ENCODE data around the gene CFAP221. TPM values are rescaled to one million over a fixed set of nuclear protein-coding genes. Genes with fewer than 3 reads are reported as not detected.

Gene CFAP221
- total RNA-seq, 1 experiment from 2014 or later = 0.20 TPM

- no peak for DNase-seq
- peaks cover 2 to 11% (median 3%) of the 10 kb centered on the region in 3 experiments; a peak in 4 of 7 replicates for H3K36me3 Mint-ChIP-seq (ENCODE audit: insufficient read depth in 1 of 3, low read depth in 3 of 3)
- Histone ChIP-seq H4K5ac (ENCODE audit: insufficient read length, low read depth, low read length) (no peak overlapping the region), H3K4ac (ENCODE audit: low read depth, low read length) (no peak overlapping the region), H4K20me1 (ENCODE audit: control insufficient read depth, insufficient read depth, insufficient read length) (no peaks in the 10 kb centered on the region), H3K23me2 (ENCODE audit: insufficient read length, low read depth, low read length, poor library complexity, severe bottlenecking) (no peaks in the 10 kb centered on the region), H3K23ac (ENCODE audit: insufficient read length, low read depth, low read length) (no peak overlapping the region), H3K27ac (ENCODE audit: insufficient read length, low read depth, low read length) (no peak overlapping the region), H3K9me3 (ENCODE audit: control insufficient read depth, low read depth, low read length) (no peaks in the 10 kb centered on the region), H2BK12ac (ENCODE audit: insufficient read length, low read depth, low read length) (no peak overlapping the region), H2BK120ac (ENCODE audit: low read depth, low read length, poor library complexity, severe bottlenecking) (no peak overlapping the region), H3K14ac (ENCODE audit: insufficient read depth, low read length) (no peak overlapping the region), H3K79me2 (ENCODE audit: insufficient read depth, low read length) (no peaks in the 10 kb centered on the region), H3K18ac (ENCODE audit: insufficient read length, low read depth, low read length) (no peak overlapping the region), H2BK15ac (ENCODE audit: low read depth, low read length) (no peak overlapping the region), H2AFZ (ENCODE audit: low read length) (no peak overlapping the region), H4K91ac (ENCODE audit: insufficient read length, low read depth, low read length) (no peak overlapping the region), H3K4me2 (ENCODE audit: insufficient read depth, insufficient read length, low read length) (no peak overlapping the region), H3K79me1 (ENCODE audit: insufficient read depth, low read depth, low read length, poor library complexity, severe bottlenecking) (no peaks in the 10 kb centered on the region), H3K9ac (ENCODE audit: extremely low read depth, insufficient read length, low read length) (no peak overlapping the region), H3K4me1 (ENCODE audit: insufficient read depth, low read length) (no peaks in the 10 kb centered on the region), H3K56ac (ENCODE audit: insufficient read length, low read depth, low read length) (no peak overlapping the region), H3T11ph (ENCODE audit: low read length) (no peak overlapping the region), H2BK5ac (ENCODE audit: insufficient read length, low read length) (no peak overlapping the region), H2BK20ac (ENCODE audit: low read depth, low read length, poor library complexity, severe bottlenecking) (no peak overlapping the region), H4K8ac (replicated peaks; ENCODE audit: insufficient read length, low read depth, low read length) (no peak overlapping the region), H3K27me3 (ENCODE audit: insufficient read depth, low read length) (no peaks in the 10 kb centered on the region), H2AK5ac (ENCODE audit: insufficient read length, low read length) (no peak overlapping the region)
- WGBS (ENCODE audit: extremely low coverage, insufficient read length, low lambda C conversion rate) = no CpG with 5 or more reads among the region's 3 CpGs
- no peak overlapping the region for H3K4me3 Mint-ChIP-seq
- no peaks in the 10 kb centered on the region; the same call in 1 of the 2 replicates for H3K27me3 Mint-ChIP-seq (ENCODE audit: low read depth)
- no peak overlapping the region for H3K27ac Mint-ChIP-seq
- peaks cover 8 to 11% of the 10 kb centered on the region in 2 experiments; a peak in 4 of 5 replicates for H3K9me3 Mint-ChIP-seq
- no peak for TF ChIP-seq CTCF (conservative IDR thresholded peaks at IDR 0.05)
- H3K4me1 Mint-ChIP-seq = peaks cover 4 to 8% of the 10 kb centered on the region in 2 experiments; a peak in 2 of 4 replicates
Observed at GRCh38 chr2:119586085-119586484, 41.8 kb downstream of the CFAP221 start.

Measured in H9 (cell line).